DMS53 (cell line): ENCODE measurements around the gene STOML3.

Experiments used
- DNase-seq: peaks from one replicate; lab custom pipeline; 2025; lab: John Stamatoyannopoulos, UW

The STOML3 gene

GRCh38 chr13:38980750-38981078, 9.9 kb downstream of the STOML3 start:
- DNase-seq, result no peak

- no peak for DNase-seq
Measured at GRCh38 chr13:38979891-38980749, 10.5 kb downstream of the STOML3 start.

- peak; percentile 44 for DNase-seq
Measured at GRCh38 chr13:38970380-38971051, 20.1 kb downstream of the STOML3 start.

GRCh38 chr13:38969187-38969586, 21.4 kb downstream of the STOML3 start:
- no peak for DNase-seq

GRCh38 chr13:38967446-38967845, 23.2 kb downstream of the STOML3 start:
- DNase-seq, result no peak

- DNase-seq, result no peak
Measured at GRCh38 chr13:38965281-38965680, 25.4 kb downstream of the STOML3 start.

GRCh38 chr13:38960175-38960574, 30.5 kb downstream of the STOML3 start:
- peak; percentile 8 for DNase-seq

- no peak for DNase-seq
Measured at GRCh38 chr13:38957794-38958592, 32.6 kb downstream of the STOML3 start.

GRCh38 chr13:38954844-38955243, 35.8 kb downstream of the STOML3 start:
- DNase-seq, result peak; percentile 26

GRCh38 chr13:38954291-38954690, 36.3 kb downstream of the STOML3 start:
- peak; percentile 54 for DNase-seq

GRCh38 chr13:38952827-38953226, 37.8 kb downstream of the STOML3 start:
- DNase-seq, result peak; percentile 58

GRCh38 chr13:38951525-38952313, 38.9 kb downstream of the STOML3 start:
- no peak for DNase-seq

GRCh38 chr13:38950987-38951386, 39.6 kb downstream of the STOML3 start:
- no peak for DNase-seq

GRCh38 chr13:38947054-38947453, 43.6 kb downstream of the STOML3 start:
- DNase-seq, result no peak

GRCh38 chr13:38944219-38944618, 46.4 kb downstream of the STOML3 start:
- DNase-seq, result no peak

GRCh38 chr13:38943231-38943630, 47.4 kb downstream of the STOML3 start:
- DNase-seq, result no peak

- peak; percentile 49 for DNase-seq
Measured at GRCh38 chr13:38941353-38941945, 49.2 kb downstream of the STOML3 start.

GRCh38 chr13:38933786-38934185, 56.8 kb downstream of the STOML3 start:
- DNase-seq, result no peak

- DNase-seq, result no peak
Measured at GRCh38 chr13:38922170-38922569, 68.5 kb downstream of the STOML3 start.

- DNase-seq, result no peak
Measured at GRCh38 chr13:38921081-38921480, 69.5 kb downstream of the STOML3 start.
